ENCODE data around the gene RAB3C.

DNA sequence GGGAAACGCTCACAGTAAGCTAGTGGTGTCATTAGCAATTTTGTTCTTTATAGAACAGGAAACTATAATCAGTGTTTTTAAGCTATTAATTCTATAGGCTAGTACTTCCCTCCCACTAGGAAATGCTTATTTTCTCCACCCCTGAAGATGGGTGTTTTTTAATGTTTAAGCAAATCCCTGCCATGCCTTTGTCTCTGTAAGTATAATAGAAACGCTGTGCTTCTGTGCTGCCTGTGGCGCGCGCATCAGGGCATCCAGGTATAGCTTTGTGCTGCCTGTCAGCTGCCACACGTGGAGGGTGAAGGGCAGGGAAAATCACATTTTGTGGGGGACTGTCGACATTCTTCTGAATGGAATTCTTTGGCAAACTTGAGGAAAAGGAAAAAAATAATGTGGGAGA is 217.5 kb downstream of the RAB3C start:
- TF ChIP-seq, protein P1, sequence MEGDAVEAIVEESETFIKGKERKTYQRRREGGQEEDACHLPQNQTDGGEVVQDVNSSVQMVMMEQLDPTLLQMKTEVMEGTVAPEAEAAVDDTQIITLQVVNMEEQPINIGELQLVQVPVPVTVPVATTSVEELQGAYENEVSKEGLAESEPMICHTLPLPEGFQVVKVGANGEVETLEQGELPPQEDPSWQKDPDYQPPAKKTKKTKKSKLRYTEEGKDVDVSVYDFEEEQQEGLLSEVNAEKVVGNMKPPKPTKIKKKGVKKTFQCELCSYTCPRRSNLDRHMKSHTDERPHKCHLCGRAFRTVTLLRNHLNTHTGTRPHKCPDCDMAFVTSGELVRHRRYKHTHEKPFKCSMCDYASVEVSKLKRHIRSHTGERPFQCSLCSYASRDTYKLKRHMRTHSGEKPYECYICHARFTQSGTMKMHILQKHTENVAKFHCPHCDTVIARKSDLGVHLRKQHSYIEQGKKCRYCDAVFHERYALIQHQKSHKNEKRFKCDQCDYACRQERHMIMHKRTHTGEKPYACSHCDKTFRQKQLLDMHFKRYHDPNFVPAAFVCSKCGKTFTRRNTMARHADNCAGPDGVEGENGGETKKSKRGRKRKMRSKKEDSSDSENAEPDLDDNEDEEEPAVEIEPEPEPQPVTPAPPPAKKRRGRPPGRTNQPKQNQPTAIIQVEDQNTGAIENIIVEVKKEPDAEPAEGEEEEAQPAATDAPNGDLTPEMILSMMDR (IDR thresholded peaks at IDR 0.05) = no peak
- TF ChIP-seq EZH2phosphoT487 (IDR thresholded peaks at IDR 0.05) = no peak
- TF ChIP-seq EZH2 (IDR thresholded peaks at IDR 0.05) = no peak

Data from neural progenitor cell (in vitro differentiated cells).